HL-60 (cell line): ENCODE data around the gene GFRA1.

Source experiments
- GABPA ChIP-seq: IDR thresholded peaks from 2 replicates; pipeline ENCODE4 v1.6.1; 2012; ENCODE audit warnings: low read depth
- POLR2AphosphoS5 ChIP-seq: IDR thresholded peaks from 2 replicates; pipeline ENCODE4 v1.6.1; 2012; ENCODE audit warnings: low read depth
- SPI1 ChIP-seq: IDR thresholded peaks from 2 replicates; pipeline ENCODE4 v1.6.1; 2012; ENCODE audit warnings: low read depth, mild to moderate bottlenecking, borderline replicate concordance
- TF ChIP-seq, protein P1 (sequence below): IDR thresholded peaks from one replicate; pipeline ENCODE4 v1.5.1; 2011; ENCODE audit warnings: low read length, control low read depth, inconsistent platforms; ENCODE audit not compliant: insufficient read depth
- TF ChIP-seq, protein P2 (sequence below): IDR thresholded peaks from 2 replicates; pipeline ENCODE4 v1.6.1; 2012; ENCODE audit warnings: low read depth; ENCODE audit not compliant: insufficient replicate concordance

DNA sequence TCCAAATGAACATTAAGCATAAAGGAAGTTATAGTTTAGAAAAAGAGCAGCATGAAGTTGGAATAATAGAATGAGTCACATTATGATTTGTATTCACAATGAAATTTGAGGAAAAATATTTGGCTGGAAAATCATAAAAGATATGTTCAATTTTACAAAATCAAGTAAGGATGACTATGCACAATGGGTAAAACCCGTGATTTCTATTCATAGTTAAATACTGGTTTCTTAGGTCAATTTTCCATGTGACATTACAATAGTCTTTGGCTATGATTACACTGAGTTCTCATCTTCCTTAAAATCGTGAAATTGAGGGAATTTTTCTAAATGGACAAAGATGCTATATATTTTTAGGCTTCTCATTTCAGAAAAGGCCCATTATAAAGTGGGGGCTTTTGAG lies 33.8 kb upstream of the GFRA1 start:
- no peak for TF ChIP-seq GABPA
- TF ChIP-seq, protein P1, sequence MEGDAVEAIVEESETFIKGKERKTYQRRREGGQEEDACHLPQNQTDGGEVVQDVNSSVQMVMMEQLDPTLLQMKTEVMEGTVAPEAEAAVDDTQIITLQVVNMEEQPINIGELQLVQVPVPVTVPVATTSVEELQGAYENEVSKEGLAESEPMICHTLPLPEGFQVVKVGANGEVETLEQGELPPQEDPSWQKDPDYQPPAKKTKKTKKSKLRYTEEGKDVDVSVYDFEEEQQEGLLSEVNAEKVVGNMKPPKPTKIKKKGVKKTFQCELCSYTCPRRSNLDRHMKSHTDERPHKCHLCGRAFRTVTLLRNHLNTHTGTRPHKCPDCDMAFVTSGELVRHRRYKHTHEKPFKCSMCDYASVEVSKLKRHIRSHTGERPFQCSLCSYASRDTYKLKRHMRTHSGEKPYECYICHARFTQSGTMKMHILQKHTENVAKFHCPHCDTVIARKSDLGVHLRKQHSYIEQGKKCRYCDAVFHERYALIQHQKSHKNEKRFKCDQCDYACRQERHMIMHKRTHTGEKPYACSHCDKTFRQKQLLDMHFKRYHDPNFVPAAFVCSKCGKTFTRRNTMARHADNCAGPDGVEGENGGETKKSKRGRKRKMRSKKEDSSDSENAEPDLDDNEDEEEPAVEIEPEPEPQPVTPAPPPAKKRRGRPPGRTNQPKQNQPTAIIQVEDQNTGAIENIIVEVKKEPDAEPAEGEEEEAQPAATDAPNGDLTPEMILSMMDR, result no peak
- TF ChIP-seq POLR2AphosphoS5, result no peak
- TF ChIP-seq, protein P2, sequence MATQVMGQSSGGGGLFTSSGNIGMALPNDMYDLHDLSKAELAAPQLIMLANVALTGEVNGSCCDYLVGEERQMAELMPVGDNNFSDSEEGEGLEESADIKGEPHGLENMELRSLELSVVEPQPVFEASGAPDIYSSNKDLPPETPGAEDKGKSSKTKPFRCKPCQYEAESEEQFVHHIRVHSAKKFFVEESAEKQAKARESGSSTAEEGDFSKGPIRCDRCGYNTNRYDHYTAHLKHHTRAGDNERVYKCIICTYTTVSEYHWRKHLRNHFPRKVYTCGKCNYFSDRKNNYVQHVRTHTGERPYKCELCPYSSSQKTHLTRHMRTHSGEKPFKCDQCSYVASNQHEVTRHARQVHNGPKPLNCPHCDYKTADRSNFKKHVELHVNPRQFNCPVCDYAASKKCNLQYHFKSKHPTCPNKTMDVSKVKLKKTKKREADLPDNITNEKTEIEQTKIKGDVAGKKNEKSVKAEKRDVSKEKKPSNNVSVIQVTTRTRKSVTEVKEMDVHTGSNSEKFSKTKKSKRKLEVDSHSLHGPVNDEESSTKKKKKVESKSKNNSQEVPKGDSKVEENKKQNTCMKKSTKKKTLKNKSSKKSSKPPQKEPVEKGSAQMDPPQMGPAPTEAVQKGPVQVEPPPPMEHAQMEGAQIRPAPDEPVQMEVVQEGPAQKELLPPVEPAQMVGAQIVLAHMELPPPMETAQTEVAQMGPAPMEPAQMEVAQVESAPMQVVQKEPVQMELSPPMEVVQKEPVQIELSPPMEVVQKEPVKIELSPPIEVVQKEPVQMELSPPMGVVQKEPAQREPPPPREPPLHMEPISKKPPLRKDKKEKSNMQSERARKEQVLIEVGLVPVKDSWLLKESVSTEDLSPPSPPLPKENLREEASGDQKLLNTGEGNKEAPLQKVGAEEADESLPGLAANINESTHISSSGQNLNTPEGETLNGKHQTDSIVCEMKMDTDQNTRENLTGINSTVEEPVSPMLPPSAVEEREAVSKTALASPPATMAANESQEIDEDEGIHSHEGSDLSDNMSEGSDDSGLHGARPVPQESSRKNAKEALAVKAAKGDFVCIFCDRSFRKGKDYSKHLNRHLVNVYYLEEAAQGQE, result no peak
- TF ChIP-seq SPI1, result no peak
